ENCODE measurements around the gene TRIM44. TPM values are rescaled to one million over a fixed set of nuclear protein-coding genes. Genes with fewer than 3 reads are reported as not detected.
"Not testable (repeated sequence)": the region's sequence is repeated elsewhere in the genome, so short reads cannot be mapped to it uniquely, and the experiment has no call there.

TRIM44 gene
- total and polyA plus RNA-seq, 10 donors, result 5.3 to 65.7 (median 48.5) TPM

DNA sequence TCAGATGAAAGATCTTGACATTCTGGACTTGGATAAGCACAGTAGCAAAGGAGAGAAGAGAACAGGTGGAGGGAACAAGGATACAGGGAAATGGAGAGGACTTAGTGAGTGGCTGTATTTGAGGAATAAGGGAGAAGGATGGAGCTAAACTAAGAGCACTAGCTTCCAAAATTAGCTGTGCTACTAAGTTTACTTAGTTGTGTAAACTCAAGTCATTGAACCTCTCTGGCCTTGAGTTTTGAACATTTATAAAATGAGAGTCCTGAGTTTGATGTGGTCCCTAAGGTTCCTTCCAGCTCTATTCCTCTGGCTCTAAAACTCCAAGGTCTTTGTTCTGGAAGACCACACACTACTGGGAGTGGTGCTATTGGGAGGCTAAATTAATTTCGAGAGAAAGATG lies 100.7 kb downstream of the TRIM44 start:
- 92 to 100% (median 94%) methylated on average over 1 of the region's 1 CpG for WGBS, 5 donors
- H3K36me3 ChIP-seq, result peaks cover 0 to 7% (median 0%) of the 10 kb centered on the region in 6 donors
- H3K27me3 ChIP-seq (replicated peaks in 1 of 7), result no peaks in the 10 kb centered on the region
- peaks cover 0 to 17% (median 4%) of the 10 kb centered on the region in 6 donors for H3K4me1 ChIP-seq
- H3K9me3 ChIP-seq, result no peaks in the 10 kb centered on the region
- no peak overlapping the region for H3K4me3 ChIP-seq
- no peak overlapping the region for H3K27ac ChIP-seq
- intact Hi-C loops (cut with DNase I; ENCODE audit: low total_unique reads), result no loop called here
- DNase-seq, result no peak
- TF ChIP-seq POLR2A (IDR thresholded peaks at IDR 0.05) (no peak), POLR2AphosphoS5 (IDR thresholded peaks at IDR 0.05) (no peak)
- TF ChIP-seq, protein P1, sequence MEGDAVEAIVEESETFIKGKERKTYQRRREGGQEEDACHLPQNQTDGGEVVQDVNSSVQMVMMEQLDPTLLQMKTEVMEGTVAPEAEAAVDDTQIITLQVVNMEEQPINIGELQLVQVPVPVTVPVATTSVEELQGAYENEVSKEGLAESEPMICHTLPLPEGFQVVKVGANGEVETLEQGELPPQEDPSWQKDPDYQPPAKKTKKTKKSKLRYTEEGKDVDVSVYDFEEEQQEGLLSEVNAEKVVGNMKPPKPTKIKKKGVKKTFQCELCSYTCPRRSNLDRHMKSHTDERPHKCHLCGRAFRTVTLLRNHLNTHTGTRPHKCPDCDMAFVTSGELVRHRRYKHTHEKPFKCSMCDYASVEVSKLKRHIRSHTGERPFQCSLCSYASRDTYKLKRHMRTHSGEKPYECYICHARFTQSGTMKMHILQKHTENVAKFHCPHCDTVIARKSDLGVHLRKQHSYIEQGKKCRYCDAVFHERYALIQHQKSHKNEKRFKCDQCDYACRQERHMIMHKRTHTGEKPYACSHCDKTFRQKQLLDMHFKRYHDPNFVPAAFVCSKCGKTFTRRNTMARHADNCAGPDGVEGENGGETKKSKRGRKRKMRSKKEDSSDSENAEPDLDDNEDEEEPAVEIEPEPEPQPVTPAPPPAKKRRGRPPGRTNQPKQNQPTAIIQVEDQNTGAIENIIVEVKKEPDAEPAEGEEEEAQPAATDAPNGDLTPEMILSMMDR (IDR thresholded peaks at IDR 0.05 in 8 of 11, conservative IDR thresholded peaks at IDR 0.05 in 3 of 11), result no peak

DNA sequence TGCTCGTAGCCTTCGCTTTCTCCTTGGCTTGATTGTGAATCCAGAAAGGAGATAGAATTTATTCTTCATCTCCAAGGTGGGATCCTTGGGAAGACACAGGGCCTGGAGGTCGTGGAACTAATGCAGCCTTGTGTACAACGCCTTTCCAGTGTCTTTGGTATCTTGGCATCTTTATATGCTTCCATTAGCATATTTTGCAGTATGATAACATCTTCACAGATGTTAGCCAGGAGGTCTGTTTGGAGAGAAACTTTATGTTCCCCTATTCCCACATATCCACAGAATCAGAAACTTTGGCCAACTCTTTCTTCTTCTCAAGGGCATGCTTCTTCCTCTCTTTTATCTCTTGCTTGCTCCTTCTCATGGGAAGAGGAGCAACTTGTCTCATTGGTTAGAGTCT lies 101.2 kb downstream of the TRIM44 start:
- 87 to 97% (median 96%) methylated on average over 4 of the region's 4 CpGs for WGBS, 5 donors
- no peak for DNase-seq
- intact Hi-C loops (cut with DNase I; ENCODE audit: low total_unique reads), result no loop called here
- no peaks in the 10 kb centered on the region for H3K9me3 ChIP-seq
- peaks cover 0 to 17% (median 6%) of the 10 kb centered on the region in 6 donors for H3K4me1 ChIP-seq
- TF ChIP-seq POLR2A (IDR thresholded peaks at IDR 0.05) (no peak), POLR2AphosphoS5 (IDR thresholded peaks at IDR 0.05) (no peak)
- no peaks in the 10 kb centered on the region for H3K27me3 ChIP-seq (replicated peaks in 1 of 7)
- no peak overlapping the region for H3K27ac ChIP-seq
- peaks cover 0 to 7% (median 0%) of the 10 kb centered on the region in 6 donors for H3K36me3 ChIP-seq
- no peak overlapping the region for H3K4me3 ChIP-seq

DNA sequence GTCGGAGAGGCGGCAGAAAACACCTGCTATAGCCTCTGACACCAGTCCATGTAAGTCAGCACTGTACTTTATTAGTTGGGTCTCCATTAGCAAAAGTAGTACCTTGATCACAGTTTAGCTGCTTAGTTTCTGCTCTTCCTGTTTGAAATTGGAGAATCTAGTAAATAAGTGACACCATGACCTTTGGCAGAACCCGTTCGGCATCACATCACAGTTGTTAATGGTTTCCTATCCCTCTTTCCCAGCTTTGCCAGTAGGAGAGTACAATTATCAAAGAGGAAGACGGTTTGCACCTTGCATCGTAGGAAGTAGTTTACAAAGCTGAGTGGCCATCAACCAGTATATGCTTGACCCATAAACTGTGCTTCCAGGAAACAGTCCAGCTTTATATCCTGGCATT lies 101.8 kb downstream of the TRIM44 start:
- Histone ChIP-seq H3K27me3 (replicated peaks in 1 of 7) (no peaks in the 10 kb centered on the region), H3K4me3 (no peak overlapping the region), H3K36me3 (peaks cover 0 to 7% (median 0%) of the 10 kb centered on the region in 6 donors), H3K27ac (no peak overlapping the region), H3K9me3 (no peaks in the 10 kb centered on the region), H3K4me1 (peaks cover 0 to 17% (median 6%) of the 10 kb centered on the region in 6 donors)
- no peak for DNase-seq
- TF ChIP-seq POLR2AphosphoS5 (IDR thresholded peaks at IDR 0.05), result no peak
- TF ChIP-seq POLR2A (IDR thresholded peaks at IDR 0.05), result no peak
- TF ChIP-seq, protein P1 (IDR thresholded peaks at IDR 0.05 in 8 of 11, conservative IDR thresholded peaks at IDR 0.05 in 3 of 11), result no peak
- 69 to 86% (median 74%) methylated on average over 6 of the region's 6 CpGs for WGBS, 5 donors
- intact Hi-C loops (cut with DNase I; ENCODE audit: low total_unique reads), result no loop called here

DNA sequence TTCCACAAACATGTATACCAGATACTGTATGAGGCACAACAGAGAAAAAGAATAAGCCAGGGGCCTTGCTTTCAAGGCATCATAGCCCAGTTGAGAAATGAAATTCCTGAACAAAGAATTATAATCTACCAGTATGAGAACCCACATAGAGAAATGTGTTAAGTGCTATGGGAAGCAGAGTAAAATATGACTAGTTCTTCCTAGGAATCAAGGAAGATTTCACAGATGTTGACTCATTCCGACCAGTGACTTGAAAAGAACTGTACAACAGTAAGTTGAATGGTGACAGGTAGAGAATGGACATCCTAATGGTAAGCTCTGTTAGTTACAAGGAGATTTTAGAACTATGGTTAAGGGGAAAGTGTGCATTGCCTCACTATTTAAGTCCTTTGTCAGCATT lies 102.6 kb downstream of the TRIM44 start:
- Histone ChIP-seq H3K4me3 (no peak overlapping the region), H3K36me3 (peaks cover 0 to 7% (median 0%) of the 10 kb centered on the region in 6 donors), H3K27me3 (replicated peaks in 1 of 7) (no peaks in the 10 kb centered on the region), H3K27ac (no peak overlapping the region), H3K9me3 (no peaks in the 10 kb centered on the region), H3K4me1 (peaks cover 0 to 17% (median 6%) of the 10 kb centered on the region in 6 donors)
- TF ChIP-seq POLR2A (IDR thresholded peaks at IDR 0.05), result no peak
- no peak for TF ChIP-seq POLR2AphosphoS5 (IDR thresholded peaks at IDR 0.05)
- TF ChIP-seq, protein P1 (IDR thresholded peaks at IDR 0.05 in 8 of 11, conservative IDR thresholded peaks at IDR 0.05 in 3 of 11), result no peak
- no peak for DNase-seq
- WGBS, 5 donors, result 96 to 100% (median 100%) methylated on average over 1 of the region's 1 CpG
- intact Hi-C loops (cut with DNase I; ENCODE audit: low total_unique reads), result no loop called here

DNA sequence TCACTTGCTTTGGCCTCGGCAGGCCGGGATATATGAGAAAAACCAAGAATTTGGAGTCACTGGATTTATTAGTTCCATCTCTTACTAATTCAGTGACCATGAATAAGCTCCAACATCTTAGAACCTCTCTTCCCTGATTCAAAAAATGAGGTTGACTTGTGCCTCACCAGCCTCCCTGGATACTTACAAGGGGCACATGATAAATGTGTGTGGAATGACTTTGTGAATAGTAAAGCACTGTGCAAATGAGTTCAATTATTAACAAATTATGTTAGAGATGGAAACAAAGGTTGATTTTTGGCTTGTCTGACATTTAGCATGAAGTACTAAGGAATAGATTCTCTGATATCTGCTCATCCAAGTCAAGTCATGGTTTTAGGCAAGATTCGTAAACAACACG lies 104.1 kb downstream of the TRIM44 start:
- WGBS, 5 donors, result 94 to 98% (median 96%) methylated on average over 4 of the region's 4 CpGs
- Histone ChIP-seq H3K27ac (no peak overlapping the region), H3K4me3 (no peak overlapping the region), H3K9me3 (peaks cover 0 to 5% (median 0%) of the 10 kb centered on the region in 8 donors), H3K36me3 (peaks cover 0 to 7% (median 0%) of the 10 kb centered on the region in 6 donors), H3K4me1 (peaks cover 0 to 15% (median 5%) of the 10 kb centered on the region in 6 donors), H3K27me3 (replicated peaks in 1 of 7) (no peaks in the 10 kb centered on the region)
- DNase-seq, result no peak
- intact Hi-C loops (cut with DNase I; ENCODE audit: low total_unique reads), result no loop called here
- TF ChIP-seq, protein P1 (IDR thresholded peaks at IDR 0.05 in 8 of 11, conservative IDR thresholded peaks at IDR 0.05 in 3 of 11), result no peak

DNA sequence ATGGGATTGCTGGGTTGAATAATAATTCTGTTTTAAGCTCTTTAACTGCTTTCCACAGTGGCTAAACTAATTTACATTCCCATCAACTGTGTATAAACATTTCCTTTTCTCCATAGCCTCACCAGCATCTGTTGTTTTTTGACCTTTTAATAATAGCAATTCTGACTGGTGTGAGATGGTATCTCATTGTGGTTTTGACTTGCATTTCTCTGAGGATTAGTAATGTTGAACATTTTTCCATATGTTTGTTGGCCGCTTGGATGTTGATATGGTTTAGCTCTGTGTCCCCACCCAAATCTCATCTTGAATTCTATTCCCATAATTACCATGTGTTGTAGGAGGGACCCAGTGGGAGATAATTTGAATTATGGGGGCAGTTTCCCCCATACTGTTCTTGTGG lies 107.8 kb downstream of the TRIM44 start:
- DNase-seq; H3K4me1 ChIP-seq; H3K27me3 ChIP-seq (replicated peaks in 1 of 7); intact Hi-C loops (cut with DNase I; ENCODE audit: low total_unique reads); H3K4me3 ChIP-seq; H3K27ac ChIP-seq: not testable (repeated sequence)
- peaks cover 0 to 15% (median 0%) of the 10 kb centered on the region in 6 donors for H3K36me3 ChIP-seq
- whole genome bisulfite sequencing, 5 donors, result 93 to 100% (median 94%) methylated on average over 1 of the region's 1 CpG
- peaks cover 0 to 31% (median 22%) of the 10 kb centered on the region in 8 donors for H3K9me3 ChIP-seq

Data from spleen (tissue), 11 donors.